TTC549 (cell line): Measurements from ENCODE around the gene WDR76.

Experiments used
- FAIRE-seq: peaks from 2 replicates; lab custom pipeline; 2012; peaks lifted over from hg19 to GRCh38; lab: Jason Lieb, UNC

WDR76 gene

GRCh38 chr15:43879386-43880355 is 52.9 kb downstream of the WDR76 start:
- FAIRE-seq = no peak

GRCh38 chr15:43880406-43881194 is 53.8 kb downstream of the WDR76 start:
- no peak for FAIRE-seq

DNA sequence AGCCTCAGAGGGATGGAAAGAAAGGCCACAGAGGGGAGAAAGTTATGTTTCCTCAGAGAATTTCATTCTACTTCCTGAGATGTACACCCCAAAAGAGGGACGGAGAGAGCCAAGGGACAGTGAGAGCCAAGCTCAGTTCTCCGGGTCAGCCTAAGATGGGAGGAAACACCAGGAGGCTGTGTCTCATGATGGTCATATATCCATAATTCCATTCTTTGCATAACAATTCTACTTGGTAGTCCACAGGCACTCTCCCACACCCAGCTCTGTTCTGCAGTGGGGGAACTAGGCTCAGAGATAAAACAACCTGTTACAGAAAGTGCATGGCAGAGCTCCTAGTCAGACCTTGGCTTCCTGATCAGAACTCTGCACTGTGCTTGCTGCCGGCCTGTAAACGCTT is 54.4 kb downstream of the WDR76 start:
- no peak for FAIRE-seq

GRCh38 chr15:43881944-43882343 is 55.1 kb downstream of the WDR76 start:
- FAIRE-seq = no peak

GRCh38 chr15:43883571-43883970 is 56.8 kb downstream of the WDR76 start:
- no peak for FAIRE-seq

- FAIRE-seq = no peak
Measured at GRCh38 chr15:43886558-43886957, 59.8 kb downstream of the WDR76 start.

DNA sequence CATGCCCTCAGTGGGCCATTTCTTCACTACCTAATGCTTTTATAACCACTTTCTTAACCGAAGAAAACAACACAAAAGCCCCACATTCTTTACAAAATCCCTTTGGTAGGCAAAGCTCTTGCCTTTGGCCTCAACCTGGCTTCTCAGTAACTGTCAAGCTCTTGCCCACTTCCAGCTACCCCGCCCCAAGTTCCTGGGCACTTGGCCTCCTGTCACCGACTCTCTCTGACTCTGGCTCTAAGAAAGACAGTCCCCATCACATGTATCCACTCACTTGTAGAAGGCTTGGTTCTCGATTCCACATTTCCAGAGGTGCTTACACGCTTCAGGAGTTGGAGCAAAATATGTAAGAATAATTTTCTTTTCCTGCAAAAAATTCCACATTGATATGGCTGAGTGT is 61.1 kb downstream of the WDR76 start:
- FAIRE-seq = no peak

DNA sequence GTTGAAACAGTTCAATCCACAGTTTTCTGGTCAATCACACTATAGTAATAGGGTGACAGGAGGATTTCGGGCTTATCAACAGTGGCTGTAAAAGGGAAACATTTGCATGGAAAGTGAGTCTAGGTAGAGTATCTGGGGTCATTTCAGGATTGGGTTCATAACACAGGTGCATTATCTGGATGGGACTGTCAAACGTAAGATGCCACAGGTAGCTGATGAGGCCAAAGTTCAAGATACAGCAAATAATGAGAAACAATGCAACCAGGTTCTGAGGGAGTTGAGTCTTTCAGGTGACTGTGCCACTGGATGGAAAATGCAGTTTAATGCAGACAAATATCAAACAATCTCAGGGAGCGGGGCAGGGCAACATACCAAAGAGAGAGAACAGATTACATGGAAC is 62.2 kb downstream of the WDR76 start:
- no peak for FAIRE-seq

- no peak for FAIRE-seq
Measured at GRCh38 chr15:43893956-43894355, 67.2 kb downstream of the WDR76 start.

- FAIRE-seq = no peak
Measured at GRCh38 chr15:43895586-43895985, 68.8 kb downstream of the WDR76 start.

GRCh38 chr15:43896543-43896942 is 69.7 kb downstream of the WDR76 start:
- FAIRE-seq = no peak

- no peak for FAIRE-seq
Measured at GRCh38 chr15:43898891-43899290, 72.1 kb downstream of the WDR76 start.

- FAIRE-seq = no peak
Measured at GRCh38 chr15:43899928-43900327, 73.1 kb downstream of the WDR76 start.

GRCh38 chr15:43900996-43901395 is 74.2 kb downstream of the WDR76 start:
- no peak for FAIRE-seq

DNA sequence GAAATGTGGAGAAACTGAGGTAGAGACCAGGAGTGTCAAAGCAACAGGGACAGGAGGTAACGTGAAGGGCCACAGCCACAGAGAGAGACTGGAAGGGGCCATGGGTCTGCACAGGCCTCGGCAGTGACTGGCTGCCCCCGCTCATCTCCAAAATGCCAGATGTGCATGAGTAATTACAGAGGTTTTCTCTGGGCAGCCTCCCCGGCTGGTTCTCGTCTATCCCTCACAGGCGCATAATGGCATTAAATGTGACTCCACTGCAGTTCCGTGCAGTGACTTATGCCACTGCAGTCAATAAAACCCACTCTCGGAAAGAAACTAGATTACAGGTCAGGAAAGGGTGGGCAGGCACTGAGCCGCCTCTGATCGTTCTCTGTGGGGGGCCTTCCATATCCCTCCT is 74.7 kb downstream of the WDR76 start:
- FAIRE-seq = no peak

- FAIRE-seq = no peak
Measured at GRCh38 chr15:43903864-43904290, 77.1 kb downstream of the WDR76 start.

GRCh38 chr15:43905755-43906154 is 79.0 kb downstream of the WDR76 start:
- no peak for FAIRE-seq

DNA sequence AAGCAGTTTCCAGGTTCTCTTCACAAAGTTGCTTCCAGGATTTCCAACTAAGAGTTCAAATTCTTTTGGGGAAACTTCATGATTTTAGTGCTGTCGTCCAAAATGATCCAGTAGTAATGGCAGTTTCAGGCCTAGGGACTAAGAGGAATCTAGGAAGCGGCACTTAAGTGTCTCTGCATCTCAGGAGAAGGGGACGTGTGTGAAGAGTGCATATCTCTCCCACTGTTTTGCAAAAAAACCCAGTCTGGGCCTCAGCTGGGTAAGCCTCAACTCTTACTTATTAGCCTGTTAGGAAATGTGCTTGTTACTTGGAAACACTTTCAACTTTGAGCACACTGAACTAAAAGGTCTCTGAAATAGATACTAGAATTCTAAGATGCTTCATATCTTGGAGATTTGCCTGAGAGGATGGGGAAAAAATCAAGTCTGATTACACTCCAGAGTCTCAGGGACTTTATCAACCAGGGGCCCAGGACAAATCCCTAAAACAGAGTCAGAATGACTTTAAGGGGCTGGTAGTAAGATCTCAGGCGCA is 81.8 kb downstream of the WDR76 start:
- FAIRE-seq = no peak

DNA sequence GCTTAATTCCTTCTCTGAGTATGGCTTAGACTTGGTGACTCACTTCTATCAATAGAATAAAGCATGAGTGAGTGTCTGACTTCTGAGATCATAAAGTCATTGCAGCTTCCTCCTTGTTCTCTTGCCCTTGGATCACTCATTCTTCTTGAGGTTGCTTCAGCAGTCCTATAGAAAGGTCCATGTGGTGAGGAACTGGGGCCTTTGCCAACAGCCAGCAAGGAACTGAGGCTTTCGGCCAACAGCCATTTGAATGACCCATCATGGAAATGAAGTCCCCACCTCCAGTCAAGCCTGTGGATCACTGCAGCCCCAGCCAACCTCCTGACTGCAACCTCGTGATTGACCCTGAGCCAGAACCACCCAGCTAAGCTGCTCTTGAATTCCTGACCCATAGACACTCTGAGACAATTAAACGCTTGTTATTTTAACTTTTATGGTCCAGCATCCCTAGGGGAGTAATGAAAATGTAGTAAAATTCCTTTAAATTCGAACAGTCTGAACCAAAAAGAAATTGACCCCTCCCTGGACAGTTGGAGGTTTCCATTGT is 84.5 kb downstream of the WDR76 start:
- FAIRE-seq = no peak

- FAIRE-seq = no peak
Measured at GRCh38 chr15:43912208-43912607, 85.4 kb downstream of the WDR76 start.

DNA sequence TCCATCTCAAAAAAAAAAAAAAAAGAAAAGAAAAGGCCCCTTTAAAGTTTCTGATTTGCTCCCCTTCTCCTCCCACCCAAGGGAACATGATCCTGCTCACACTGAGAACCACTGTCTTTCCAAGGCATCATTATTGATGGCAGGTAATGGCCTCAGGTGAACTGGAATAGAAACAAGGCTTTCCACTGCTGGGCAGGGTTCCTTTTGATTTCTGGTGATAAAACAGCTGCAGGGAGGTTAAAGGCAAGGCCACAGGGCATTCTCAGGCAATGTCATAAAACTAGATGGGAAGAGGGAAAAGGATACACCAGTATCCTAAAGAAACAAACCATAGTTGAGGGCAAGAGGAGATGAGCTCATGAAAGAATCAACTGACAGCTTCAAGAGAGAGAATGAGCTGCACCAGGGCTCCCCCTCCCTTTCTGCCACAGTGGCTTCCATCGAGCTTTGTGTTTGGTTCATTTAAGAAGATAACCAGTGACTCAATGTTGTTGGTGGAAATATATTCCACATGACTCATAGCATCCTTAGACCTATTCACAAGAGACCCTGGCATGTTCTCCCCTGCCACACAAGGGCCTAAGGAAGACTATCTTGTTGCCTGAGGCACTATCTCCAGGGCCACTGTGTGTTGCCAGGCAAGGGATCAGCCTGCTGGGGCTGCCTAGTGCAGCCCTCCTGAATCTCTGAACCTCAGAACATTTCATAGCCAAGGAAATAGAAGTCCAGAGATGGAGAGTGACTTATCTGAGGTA is 86.4 kb downstream of the WDR76 start:
- FAIRE-seq = no peak

GRCh38 chr15:43913941-43914340 is 87.1 kb downstream of the WDR76 start:
- FAIRE-seq = no peak
